GM18873 (cell line): ENCODE results near the gene COL11A2.
"Not testable (repeated sequence)": the region's sequence is repeated elsewhere in the genome, so short reads cannot be mapped to it uniquely, and the experiment has no call there.

Experiments
- ATAC-seq: cut with Tn5 transposase; IDR thresholded peaks from one replicate; pipeline ENCODE4 v1.9.1; 2021; ENCODE audit warnings: mild to moderate bottlenecking, moderate library complexity, moderate number of reproducible peaks; ENCODE audit not compliant: unreplicated experiment, low FRiP score

The COL11A2 gene

DNA sequence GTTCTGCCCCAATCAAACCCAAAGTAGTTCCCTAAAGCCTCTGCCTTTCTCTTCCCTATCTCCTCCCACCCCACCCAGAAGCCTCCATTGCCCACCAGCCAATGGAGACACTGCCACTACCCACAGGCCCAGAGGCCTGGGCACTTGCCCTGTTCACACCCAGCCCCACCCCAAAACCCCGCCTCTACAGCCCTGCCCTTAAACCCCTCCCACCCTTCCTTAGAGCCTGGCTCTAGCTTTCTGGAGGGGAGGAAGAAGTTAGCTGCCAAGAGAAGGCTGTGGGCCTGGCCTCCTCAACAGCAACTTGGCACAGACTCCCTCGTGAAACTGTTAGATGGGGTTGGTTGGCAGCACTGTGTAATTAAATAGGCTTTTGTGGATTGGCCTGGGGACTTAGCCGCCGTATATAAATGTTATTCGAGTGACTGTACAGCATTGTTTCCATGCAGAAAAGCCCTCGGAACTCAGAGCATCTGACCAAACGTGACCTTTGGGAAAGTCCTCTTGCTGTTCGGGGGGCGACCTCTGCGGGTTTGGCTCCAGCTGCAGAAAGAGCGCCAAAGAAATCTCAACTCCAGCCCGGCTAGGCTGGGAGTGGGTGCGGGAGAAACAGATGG lies 31.4 kb downstream of the COL11A2 start:
- ATAC-seq: no peak

DNA sequence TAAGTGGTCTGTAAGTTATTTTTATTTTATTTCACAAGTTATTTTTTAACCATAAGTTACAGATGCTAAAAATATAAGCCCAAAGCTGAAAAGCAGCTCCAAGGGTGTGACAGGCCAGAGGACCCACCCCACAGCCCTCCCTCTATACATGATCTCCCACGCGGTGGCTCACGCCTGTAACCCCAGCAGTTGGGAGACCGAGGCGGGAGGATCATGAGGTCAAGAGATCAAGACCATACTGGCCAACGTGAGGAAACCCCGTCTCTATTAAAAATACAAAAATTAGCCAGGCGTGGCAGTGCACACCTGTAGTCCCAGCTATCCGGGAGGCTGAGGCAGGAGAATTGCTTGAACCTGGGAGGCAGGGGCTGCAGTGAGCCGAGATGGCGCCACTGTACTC lies 32.2 kb downstream of the COL11A2 start:
- ATAC-seq: no peak

DNA sequence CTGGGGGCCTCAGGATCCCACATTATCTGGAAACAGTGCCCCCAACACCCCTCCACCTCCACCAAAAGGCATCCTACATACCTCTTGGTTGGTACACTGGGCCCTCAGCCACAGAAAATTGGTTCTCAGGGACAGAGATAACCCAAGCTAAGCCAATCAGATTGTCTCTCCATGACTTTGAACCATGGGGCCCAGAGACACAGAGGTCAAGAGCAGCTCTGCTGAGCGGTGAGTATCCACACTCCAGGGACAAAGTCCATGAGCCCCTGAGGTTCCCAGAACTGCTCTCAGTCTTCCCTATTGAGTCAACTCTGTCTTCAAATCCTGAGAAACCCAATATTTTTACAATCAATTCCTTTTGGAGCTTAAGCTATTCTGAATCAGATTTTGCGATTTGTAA lies 35.3 kb downstream of the COL11A2 start:
- no peak for ATAC-seq

DNA sequence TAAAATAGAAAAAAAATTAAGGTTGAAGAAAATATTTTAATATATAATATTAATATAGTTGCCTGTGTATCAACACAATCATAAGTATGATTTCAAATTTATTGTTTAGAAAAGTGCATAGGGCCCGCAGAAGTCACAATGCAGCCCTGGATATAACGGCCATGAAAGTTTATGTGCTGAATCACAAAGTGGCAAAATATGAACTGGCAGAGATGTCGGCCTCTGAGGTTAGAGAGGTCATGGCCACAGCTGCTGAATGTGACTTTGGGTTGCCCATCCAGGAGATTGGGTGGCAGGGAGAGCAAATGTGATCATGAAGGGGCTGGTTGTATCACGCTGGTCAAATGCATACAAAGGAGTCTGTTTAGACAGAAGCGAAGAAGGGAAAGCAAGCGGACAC lies 35.7 kb downstream of the COL11A2 start:
- no peak for ATAC-seq

DNA sequence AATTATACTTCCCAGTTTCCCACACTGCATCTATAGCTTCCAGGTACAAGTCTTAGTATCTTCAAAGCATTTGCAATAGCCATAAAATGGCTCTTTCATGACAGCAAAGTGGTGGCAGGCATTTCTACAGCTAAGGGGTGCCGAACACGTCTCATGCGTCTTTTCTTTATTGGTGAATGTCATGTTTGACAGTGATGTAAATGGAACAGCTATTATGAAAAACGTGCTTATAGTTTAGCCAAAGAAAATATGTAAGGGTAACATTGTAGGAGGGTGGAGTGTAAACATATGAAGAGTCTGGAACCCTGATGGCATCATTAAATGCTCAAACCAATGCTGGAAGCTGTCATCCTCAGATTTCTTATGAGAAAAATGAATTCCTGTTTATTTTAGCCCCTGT lies 37.9 kb downstream of the COL11A2 start:
- no peak for ATAC-seq

DNA sequence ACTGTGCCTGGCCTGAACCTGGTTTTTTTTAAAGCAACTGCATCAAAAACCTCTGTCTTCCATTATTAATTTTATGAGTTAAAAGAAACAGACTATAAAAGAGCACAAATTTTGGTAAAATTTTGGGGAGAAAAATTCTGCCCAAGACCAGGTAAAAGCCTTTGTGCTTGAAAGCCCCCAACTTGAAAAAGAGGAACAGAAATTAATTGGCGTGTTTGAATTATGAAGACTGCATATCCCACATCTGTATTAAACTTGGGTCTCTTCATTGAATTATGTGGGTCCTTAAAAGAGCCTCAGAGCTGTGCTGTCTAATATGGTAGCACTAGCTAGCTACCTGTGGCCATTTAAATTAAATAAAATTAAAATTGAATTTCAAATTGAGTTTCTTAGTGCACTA lies 41.2 kb downstream of the COL11A2 start:
- ATAC-seq: no peak

DNA sequence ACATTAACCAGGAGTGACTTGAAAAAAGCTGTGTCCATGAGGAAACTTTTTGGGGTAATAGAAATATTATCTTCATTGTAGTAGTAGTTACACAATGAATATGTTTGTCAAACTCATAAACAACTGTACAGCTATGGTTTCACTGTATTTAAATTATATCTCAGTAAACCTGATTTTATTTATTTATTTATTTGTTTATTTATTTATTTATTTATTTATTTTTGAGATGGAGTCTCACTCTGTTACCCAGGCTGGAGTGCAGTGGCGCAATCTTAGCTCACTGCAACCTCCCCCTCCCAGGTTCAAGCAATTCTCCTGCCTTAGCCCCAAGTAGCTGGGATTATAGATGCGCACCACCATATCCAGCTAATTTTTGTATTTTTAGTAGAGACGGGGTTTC lies 41.7 kb downstream of the COL11A2 start:
- not testable (repeated sequence) for ATAC-seq

DNA sequence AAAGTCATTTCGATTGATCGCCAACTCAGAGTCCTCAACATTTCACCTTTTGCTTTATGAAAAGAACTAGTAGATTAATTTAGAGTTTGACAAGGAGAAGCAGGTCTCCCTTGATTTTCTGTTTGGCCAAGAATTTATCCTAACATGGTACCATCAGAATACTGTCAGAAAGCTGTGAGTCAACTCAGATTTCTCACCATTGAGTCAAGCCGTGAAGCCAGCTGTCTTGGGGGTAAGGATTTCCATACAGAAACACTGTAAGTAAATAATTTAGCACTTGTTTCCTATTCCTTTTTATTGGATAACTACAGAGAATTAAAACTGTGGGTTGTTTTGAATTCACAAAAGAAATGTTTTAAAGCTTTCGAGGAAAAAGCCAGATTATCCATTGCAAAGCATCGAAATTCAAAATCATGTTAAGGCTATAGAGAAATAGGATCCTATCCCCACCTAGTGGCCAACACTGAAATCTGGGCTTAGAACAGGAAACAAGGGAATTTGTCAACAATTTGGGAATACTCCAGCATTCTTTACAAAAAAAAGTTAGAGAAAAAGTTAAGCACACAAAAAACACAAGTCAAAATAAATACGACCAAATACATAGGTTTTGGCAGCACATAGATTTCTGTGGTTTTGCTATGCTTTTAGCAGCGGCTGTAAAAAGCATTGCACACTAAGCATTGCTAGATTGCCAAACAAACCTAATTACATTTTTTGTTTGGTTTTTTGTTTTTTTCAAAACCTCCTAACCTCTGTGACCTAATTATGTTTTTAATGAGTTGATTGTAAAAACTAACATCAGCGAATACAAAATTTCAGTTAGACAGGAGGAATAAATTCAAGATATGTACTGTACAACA lies 44.2 kb downstream of the COL11A2 start:
- ATAC-seq: no peak

DNA sequence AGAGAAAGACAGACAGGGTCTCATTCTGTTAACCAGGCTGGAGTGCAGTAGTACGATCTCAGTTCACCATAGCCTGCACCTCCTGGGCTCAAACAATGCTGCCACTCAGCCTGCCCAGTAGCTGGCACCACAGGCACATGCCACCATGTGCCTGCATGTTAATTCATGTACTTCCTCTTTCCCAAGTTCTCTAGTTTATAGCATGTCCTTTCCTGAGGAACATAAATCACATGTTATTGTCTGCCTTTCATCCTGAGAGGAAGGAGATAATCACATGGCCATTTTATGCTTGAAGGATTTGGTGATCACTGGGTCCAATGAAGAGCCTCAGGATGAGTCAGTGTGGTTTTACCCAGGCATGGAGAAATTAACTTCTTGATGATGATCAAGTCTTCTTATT lies 47.9 kb downstream of the COL11A2 start:
- ATAC-seq: no peak

DNA sequence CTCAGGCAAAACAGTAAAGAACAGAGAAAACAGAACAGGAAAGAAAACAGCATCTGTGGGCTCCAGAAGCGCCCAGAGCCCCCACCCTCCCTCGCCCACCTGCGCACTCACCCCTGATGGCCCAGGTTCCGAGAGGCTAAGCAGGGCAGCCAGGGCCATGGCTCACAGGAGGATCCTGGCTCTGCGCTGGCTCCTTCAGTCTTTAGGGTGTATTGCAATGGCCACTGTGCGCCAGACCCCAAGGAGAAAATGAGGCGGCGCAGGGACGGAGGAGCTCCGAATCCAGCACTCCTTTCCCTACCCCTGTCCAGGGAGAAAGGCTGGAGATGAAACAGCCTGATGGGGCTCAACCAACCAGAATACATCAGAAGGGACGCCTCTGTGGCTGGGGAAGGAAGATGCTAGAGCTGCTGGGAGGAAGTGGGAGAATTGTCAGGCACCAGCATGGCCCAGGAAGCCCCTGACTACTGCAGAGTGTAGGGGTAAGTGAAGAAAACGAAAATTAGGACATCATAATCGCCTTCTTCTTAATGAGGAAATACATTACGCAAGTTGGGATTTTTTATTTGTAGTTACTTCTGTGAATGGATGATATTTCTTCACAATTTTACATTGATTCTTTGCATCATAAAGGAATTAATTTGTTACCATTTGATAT lies 49.0 kb downstream of the COL11A2 start:
- ATAC-seq: no peak

DNA sequence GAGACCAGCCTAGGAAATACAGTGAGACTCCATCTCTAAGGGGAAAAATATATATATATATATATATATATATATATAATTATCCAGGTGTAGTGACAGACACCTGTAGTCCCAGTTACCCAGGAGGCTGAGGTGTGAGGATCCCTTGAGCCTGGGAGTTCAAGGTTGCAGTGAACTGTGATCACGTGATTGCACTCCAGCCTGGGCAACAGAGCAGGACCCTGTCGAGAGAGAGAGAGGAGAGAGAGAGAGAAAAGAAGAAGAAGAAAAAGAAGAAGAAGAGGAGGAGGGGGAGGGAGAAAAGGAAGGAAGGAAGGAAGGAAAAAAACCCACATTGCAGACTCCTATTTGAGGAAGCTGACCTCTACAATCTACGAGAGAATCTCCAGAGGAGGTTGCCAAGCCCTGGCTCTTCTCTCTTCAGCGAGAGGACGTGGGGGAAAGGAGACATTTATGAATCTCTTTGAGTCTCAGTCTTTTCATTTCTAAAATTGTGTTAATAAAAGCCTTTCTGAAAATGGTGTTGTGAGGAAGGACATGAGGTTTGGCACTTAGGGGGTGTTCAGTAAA lies 49.7 kb downstream of the COL11A2 start:
- ATAC-seq: no peak

DNA sequence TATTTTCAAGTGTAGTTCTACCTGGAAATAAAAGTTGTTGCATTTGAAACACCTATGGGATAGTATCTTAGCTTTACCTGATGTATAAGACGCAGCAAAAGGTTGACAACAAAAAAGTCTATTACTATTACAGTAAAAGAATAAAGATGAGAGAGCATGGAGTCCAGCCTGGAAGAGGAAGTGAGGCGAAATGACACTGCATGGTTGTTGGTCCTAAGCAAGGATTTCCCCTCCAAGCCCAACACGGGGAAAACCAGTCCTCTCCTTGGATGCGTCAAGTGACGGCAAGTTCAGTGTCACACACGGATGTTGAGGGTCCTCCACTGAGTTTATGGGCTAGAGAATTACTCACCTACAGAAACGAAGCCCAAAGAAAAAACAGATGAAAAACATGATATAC lies 51.7 kb downstream of the COL11A2 start:
- no peak for ATAC-seq

DNA sequence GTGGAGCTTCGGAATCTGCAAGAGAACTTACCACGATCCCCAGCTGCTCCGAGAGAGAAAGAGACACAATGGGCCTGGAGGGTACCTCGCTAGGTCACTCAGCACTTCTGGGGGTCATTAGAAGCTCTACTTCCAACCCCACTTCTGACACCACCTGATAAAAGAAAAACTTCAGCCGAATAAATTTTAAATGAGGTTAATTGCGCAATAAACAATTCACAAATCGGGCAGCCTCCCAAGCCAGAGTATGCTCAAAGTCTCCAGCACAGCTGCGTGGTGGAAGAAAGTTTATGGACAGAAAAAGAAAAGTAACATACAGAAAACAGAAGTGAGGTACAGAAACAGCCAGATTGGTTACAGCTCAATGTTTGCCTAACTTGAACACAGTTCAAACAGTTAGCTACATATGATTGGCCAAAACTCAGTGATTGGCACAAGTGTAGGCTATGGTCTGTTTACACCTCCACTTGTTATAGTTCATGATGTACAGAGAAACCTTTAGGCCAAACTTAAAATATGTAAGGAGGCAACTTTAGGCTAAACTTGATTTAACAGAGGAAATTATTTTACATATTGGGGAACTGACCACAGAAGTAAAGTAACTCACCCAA lies 52.6 kb downstream of the COL11A2 start:
- no peak for ATAC-seq

DNA sequence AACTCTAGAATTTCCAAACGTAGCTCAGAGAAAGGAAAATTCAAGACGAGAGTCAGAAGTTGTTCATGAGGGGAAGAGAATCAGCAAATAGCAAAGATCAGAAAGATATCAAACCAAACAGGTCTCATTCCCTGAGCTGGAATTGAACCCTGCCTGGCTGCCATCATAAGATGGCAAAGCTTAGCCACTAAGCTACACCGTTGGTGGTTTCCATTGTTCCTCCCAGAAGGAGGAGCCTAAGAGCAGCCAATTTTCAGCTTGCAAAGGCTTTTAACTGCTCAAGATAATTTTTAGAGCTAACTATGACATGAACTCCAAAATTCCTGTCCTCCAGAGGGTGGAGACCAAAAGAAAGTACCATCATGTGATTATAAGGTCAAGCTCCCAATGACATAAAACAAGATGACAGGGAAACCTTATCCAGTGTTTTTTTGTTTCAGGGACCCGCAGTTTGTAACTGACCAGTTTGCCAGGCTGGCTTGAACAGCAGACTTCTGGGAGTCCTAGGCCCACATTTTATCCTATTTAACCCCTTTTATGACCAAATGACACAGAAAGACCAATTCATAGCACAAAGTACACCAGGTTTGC lies 55.9 kb downstream of the COL11A2 start:
- no peak for ATAC-seq

DNA sequence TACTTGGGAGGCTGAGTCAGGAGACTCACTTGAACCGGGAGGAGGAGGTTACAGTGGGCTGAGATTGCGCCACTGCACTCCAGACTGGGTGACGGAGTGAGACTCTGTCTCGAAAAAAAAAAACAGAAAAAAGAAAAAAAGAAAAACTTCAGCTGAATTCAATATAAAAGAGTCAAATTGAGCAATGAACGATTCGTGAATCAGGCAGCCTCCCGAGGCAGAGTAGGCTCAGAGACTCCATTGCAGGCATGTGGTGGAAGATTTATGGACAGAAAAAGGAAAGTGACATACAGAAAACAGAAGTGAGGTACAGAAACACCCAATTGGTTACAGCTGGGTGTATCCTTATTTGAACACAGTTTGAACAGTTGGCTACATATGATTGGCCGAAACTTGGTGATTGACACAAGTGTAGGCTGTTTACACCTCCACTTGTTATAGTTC lies 60.2 kb downstream of the COL11A2 start:
- ATAC-seq: no peak

DNA sequence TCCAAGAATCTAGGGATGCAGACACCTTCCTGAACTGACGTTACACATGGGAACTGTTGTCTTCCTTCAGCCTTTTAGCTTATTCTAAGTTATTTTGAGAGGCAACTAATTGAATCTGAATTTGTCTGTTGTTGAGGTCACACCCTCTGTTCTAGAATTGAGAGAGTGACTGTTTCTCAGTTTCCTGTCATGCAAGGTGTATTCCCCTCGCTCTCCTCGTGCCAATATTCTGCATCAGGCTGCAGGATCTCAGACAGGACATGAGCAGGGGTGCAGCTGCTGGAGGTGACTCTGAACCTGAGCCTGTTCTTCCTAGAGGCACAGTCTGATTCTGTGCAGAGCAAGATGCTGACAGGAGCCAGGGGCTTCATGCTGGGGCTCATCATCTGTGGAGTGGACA lies 63.9 kb downstream of the COL11A2 start:
- no peak for ATAC-seq

DNA sequence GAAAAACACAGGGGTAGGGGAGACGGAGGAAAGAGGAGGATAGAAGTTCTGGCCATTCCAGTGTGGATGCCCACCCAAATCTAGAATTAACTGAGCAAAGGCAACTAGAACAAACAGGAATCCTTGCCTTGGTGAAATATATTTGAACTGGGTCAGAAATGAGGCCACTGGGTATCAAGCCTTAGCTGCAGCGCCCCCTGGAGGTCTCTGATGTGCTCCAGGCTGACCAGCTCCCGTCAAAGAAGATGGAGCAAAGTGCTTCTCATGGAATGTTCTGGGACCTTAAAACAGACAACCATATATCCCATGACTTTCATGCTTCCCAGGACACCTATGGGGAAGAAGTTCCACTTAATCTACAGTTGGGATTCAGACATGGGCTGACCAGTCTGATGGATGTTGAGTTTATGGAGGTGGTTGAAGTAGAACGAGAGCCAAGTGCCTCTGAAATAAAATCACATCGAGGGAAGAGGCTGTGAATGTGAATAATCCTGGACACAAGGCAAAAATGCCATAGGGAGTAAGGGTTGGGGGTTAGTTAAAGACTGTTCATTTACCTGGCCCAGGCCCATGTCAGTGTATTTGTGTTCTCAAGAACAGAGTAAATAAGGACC lies 66.1 kb downstream of the COL11A2 start:
- ATAC-seq: no peak

DNA sequence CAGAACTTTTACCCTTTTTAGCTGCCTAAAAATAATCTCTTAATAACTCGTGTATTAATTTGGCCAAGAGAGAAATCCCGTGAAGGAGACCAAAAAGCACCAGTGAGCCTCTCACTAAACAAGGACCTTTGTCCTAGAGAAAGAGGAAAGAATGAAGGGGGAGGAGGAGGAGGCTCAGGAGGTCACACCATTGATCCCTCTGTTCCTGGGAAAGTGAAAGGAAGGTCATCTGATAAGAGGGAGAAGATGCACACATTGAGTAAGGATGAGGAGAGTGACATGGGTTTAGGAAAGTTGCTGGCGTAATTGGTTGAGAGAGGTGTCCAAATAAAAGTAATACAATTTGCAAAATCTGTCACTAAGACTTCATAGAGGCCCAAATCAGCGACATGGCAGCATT lies 67.3 kb downstream of the COL11A2 start:
- ATAC-seq: no peak

DNA sequence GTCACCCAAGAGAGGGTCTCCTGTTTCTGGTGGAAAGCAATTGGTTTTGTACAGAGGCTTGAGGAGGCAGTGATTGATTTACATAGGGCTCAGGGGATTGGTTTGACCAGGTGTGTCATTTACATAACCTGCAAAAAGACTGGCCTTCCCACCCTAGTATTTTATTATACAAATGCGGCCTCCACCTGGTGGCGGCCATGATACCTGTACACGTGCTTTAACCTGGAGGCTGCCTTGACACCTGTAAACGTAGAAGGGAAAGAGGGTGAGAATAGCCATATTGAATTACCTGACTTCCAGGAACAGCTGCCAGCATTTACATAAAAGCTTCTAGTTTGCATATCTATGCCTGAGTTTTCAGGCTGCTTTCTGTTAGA lies 67.8 kb downstream of the COL11A2 start:
- ATAC-seq: no peak
